Breast epithelium (tissue), 3 donors: ENCODE measurements around the gene MAP4K4.

Experiments
- POLR2A ChIP-seq: fragments of 450-650 bp; IDR thresholded peaks from one replicate; pipeline ENCODE4 v1.6.1; 2016; ENCODE audit warnings: antibody characterized with exemption, mild to moderate bottlenecking, moderate library complexity
- POLR2AphosphoS5 ChIP-seq, 3 donors: sonication (generic); formaldehyde crosslinking; IDR thresholded peaks; one replicate each; pipeline ENCODE4 v1.6.1; 2017; ENCODE audit warnings: antibody characterized with exemption in 3 of 3
- TF ChIP-seq, protein P1 (sequence below), 3 donors: fragments of 450-650 bp; IDR thresholded peaks; one replicate each; pipeline ENCODE4 v1.5.1; 2016 to 2017; ENCODE audit warnings: antibody characterized with exemption in 3 of 3, mild to moderate bottlenecking in 3 of 3, moderate library complexity in 3 of 3

DNA sequence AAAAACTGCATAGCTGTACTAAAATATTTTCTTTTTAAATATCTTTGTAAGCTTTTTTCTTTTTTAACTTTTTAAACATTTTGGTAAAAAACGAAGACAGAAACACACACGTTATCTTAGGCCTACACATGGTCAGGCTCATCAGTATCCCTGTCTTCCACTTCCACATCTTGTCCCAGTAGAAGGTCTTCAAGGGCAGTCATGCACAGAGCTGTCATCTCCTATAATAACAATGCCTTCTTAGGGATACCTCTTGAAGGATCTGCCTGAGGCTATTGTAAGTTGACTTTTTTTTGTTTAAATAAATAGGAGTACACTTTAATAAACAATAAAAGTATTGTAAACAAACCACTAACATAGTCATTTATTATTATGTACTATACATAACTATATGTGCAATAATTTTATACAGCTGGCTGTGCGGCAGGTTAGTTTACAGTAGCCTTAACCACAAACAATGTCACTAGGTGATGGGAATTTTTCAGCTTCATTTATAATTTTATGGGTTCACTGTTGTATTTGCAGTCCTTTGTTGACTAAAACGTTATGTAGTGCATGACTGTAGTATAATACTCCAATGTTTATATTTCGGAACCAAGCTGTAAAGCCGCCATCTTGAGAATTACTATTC, 124.4 kb downstream of the MAP4K4 start:
- no peak for TF ChIP-seq POLR2A
- no peak for TF ChIP-seq POLR2AphosphoS5 (IDR thresholded peaks at IDR 0.05)
- TF ChIP-seq, protein P1, sequence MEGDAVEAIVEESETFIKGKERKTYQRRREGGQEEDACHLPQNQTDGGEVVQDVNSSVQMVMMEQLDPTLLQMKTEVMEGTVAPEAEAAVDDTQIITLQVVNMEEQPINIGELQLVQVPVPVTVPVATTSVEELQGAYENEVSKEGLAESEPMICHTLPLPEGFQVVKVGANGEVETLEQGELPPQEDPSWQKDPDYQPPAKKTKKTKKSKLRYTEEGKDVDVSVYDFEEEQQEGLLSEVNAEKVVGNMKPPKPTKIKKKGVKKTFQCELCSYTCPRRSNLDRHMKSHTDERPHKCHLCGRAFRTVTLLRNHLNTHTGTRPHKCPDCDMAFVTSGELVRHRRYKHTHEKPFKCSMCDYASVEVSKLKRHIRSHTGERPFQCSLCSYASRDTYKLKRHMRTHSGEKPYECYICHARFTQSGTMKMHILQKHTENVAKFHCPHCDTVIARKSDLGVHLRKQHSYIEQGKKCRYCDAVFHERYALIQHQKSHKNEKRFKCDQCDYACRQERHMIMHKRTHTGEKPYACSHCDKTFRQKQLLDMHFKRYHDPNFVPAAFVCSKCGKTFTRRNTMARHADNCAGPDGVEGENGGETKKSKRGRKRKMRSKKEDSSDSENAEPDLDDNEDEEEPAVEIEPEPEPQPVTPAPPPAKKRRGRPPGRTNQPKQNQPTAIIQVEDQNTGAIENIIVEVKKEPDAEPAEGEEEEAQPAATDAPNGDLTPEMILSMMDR (IDR thresholded peaks at IDR 0.05), result no peak
